H1 (cell line): ENCODE data around the gene AGBL5. TPM values are rescaled to one million over a fixed set of nuclear protein-coding genes. Genes with fewer than 3 reads are reported as not detected.

ENCODE experiments used
- CTCF ChIA-PET: fragments of 300-600 bp; sonication (Branson Sonifier 250); formaldehyde crosslinking; loops from one replicate; lab custom pipeline; 2021; ENCODE audit not compliant: partially characterized antibody; lab: Charles Lee
- POLR2A ChIA-PET: fragments of 300-600 bp; sonication (Branson Sonifier 250); formaldehyde crosslinking; loops from one replicate; lab custom pipeline; 2021; ENCODE audit warnings: inconsistent platforms; ENCODE audit not compliant: partially characterized antibody; lab: Charles Lee
- DNase-seq, 2 experiments: peaks; one replicate each; pipeline versions ENCODE4 v3.0.0 to v3.0.0-alpha.2; 2010 to 2022; ENCODE audit warnings: low spot score in 2 of 2, low read depth in 1 of 2, mixed read lengths in 1 of 2
- FAIRE-seq: peaks from 2 replicates; lab custom pipeline; 2011; peaks lifted over from hg19 to GRCh38; lab: Jason Lieb, UNC
- H2AFZ ChIP-seq: 2 replicates; pipeline ENCODE4 v1.8.1; 2012; ENCODE audit warnings: low read length, inconsistent platforms
- H2AK5ac ChIP-seq: 2 replicates; pipeline ENCODE4 v1.6.1; 2013; ENCODE audit warnings: low read depth, low read length
- H2BK120ac ChIP-seq: replicated peaks from 2 replicates; pipeline ENCODE3; 2013; ENCODE audit warnings: low read depth, low read length, inconsistent platforms
- H2BK12ac ChIP-seq: 2 replicates; pipeline ENCODE4 v1.6.1; 2013; ENCODE audit warnings: low read depth, low read length
- H2BK15ac ChIP-seq: 2 replicates; pipeline ENCODE4 v1.6.1; 2013; ENCODE audit warnings: low read length
- H2BK20ac ChIP-seq: 2 replicates; pipeline ENCODE4 v1.6.1; 2013; ENCODE audit warnings: low read length
- H2BK5ac ChIP-seq: 2 replicates; pipeline ENCODE4 v1.6.1; 2013; ENCODE audit warnings: low read depth, low read length
- H3K14ac ChIP-seq: 2 replicates; pipeline ENCODE4 v1.6.1; 2013; ENCODE audit warnings: inconsistent platforms; ENCODE audit not compliant: insufficient read length
- H3K18ac ChIP-seq: 2 replicates; pipeline ENCODE4 v1.6.1; 2013; ENCODE audit warnings: low read length; ENCODE audit errors: extremely low read depth
- H3K23ac ChIP-seq: 2 replicates; pipeline ENCODE4 v1.6.1; 2013; ENCODE audit warnings: inconsistent platforms; ENCODE audit not compliant: insufficient read length
- H3K23me2 ChIP-seq: 2 replicates; pipeline ENCODE4 v1.6.1; 2013; ENCODE audit warnings: low read depth, low read length
- H3K27ac ChIP-seq: 2 replicates; pipeline ENCODE4 v1.6.1; 2011; ENCODE audit warnings: low read depth, low read length, inconsistent platforms
- H3K27me3 ChIP-seq, 4 experiments: replicated peaks in 1 of 4; 1 replicate in 1 of 4; 2 replicates in 3 of 4; pipeline versions ENCODE4 v1.6.1 to v1.8.1; 2011 to 2013; ENCODE audit warnings: low read length in 3 of 4, mild to moderate bottlenecking in 3 of 4, inconsistent platforms in 2 of 4, mixed read lengths in 2 of 4, moderate library complexity in 1 of 4; ENCODE audit not compliant: control insufficient read depth in 3 of 4, insufficient read depth in 3 of 4; ENCODE audit errors: extremely low read depth in 1 of 4
- H3K36me3 ChIP-seq, 4 experiments: 2 replicates each; pipeline versions ENCODE4 v1.6.1 to v1.8.1; 2011 to 2013; ENCODE audit warnings: mild to moderate bottlenecking in 4 of 4, low read length in 3 of 4, moderate library complexity in 2 of 4, control low read depth in 1 of 4, inconsistent platforms in 1 of 4; ENCODE audit not compliant: insufficient read depth in 4 of 4, control insufficient read depth in 2 of 4
- H3K4ac ChIP-seq: replicated peaks from 2 replicates; pipeline ENCODE3; 2013; ENCODE audit warnings: low read length, low read depth, mixed read lengths, inconsistent platforms; ENCODE audit not compliant: insufficient read length
- H3K4me1 ChIP-seq, 4 experiments: replicated peaks in 1 of 4; 1 replicate in 1 of 4; 2 replicates in 3 of 4; pipeline versions ENCODE4 v1.6.1 to v1.8.1; 2011 to 2013; ENCODE audit warnings: low read length in 3 of 4, inconsistent platforms in 2 of 4, mixed read lengths in 1 of 4; ENCODE audit not compliant: insufficient read depth in 4 of 4, control insufficient read depth in 3 of 4
- H3K4me2 ChIP-seq, 2 experiments: 2 replicates each; pipeline versions ENCODE4 v1.6.1 to v1.8.1; 2011 to 2013; ENCODE audit warnings: low read depth in 2 of 2, low read length in 2 of 2, control low read depth in 1 of 2, inconsistent platforms in 1 of 2, mild to moderate bottlenecking in 1 of 2; ENCODE audit not compliant: insufficient read depth in 1 of 2
- H3K4me3 ChIP-seq, 4 experiments: fragments of 200-600, 300-600 bp in 1 of 4; sonication (generic), shearing (Covaris generic), sonication (Bioruptor Twin) in 1 of 4; 2 replicates each; pipeline versions ENCODE4 v1.5.1 to v1.8.1; 2011 to 2016; ENCODE audit warnings: low read length in 4 of 4, low read depth in 3 of 4, control low read depth in 2 of 4, inconsistent platforms in 2 of 4, mild to moderate bottlenecking in 2 of 4, mixed read lengths in 1 of 4, moderate library complexity in 1 of 4; ENCODE audit not compliant: insufficient read depth in 2 of 4; ENCODE audit errors: extremely low read depth in 1 of 4
- H3K56ac ChIP-seq: replicated peaks from 2 replicates; pipeline ENCODE3; 2013; ENCODE audit warnings: low read depth, mild to moderate bottlenecking, mixed read lengths, low read length, inconsistent platforms; ENCODE audit not compliant: insufficient read length
- H3K79me1 ChIP-seq: 2 replicates; pipeline ENCODE4 v1.6.1; 2013; ENCODE audit warnings: low read depth, low read length, control low read depth
- H3K79me2 ChIP-seq, 2 experiments: 2 replicates each; pipeline versions ENCODE4 v1.6.1 to v1.8.1; 2012 to 2013; ENCODE audit warnings: low read length in 2 of 2, mild to moderate bottlenecking in 2 of 2, inconsistent platforms in 1 of 2; ENCODE audit not compliant: insufficient read depth in 2 of 2, control insufficient read depth in 1 of 2
- H3K9ac ChIP-seq, 4 experiments: replicated peaks in 1 of 4; 1 replicate in 1 of 4; 2 replicates in 3 of 4; pipeline versions ENCODE4 v1.6.1 to v1.8.1; 2011 to 2013; ENCODE audit warnings: low read depth in 3 of 4, low read length in 3 of 4, control low read depth in 2 of 4, mild to moderate bottlenecking in 2 of 4, moderate library complexity in 2 of 4, inconsistent platforms in 1 of 4; ENCODE audit errors: extremely low read depth in 1 of 4
- H3K9me3 ChIP-seq, 2 experiments: 2 replicates each; pipeline versions ENCODE4 v1.6.1 to v1.8.1; 2012 to 2013; ENCODE audit warnings: mild to moderate bottlenecking in 2 of 2, moderate library complexity in 2 of 2, control low read depth in 1 of 2, inconsistent platforms in 1 of 2, low read depth in 1 of 2, low read length in 1 of 2, mixed read lengths in 1 of 2; ENCODE audit not compliant: insufficient read depth in 2 of 2
- H4K20me1 ChIP-seq, 2 experiments: replicated peaks in 1 of 2; 2 replicates each; pipeline versions ENCODE3 to v1.8.1; 2011 to 2013; ENCODE audit warnings: inconsistent platforms in 2 of 2, low read length in 2 of 2, mild to moderate bottlenecking in 1 of 2; ENCODE audit not compliant: insufficient read depth in 2 of 2, control insufficient read depth in 1 of 2
- H4K5ac ChIP-seq: 2 replicates; pipeline ENCODE4 v1.6.1; 2013; ENCODE audit warnings: low read length, low read depth, mixed read lengths, inconsistent platforms; ENCODE audit not compliant: insufficient read length
- H4K8ac ChIP-seq: 2 replicates; pipeline ENCODE4 v1.8.0; 2013; ENCODE audit warnings: mild to moderate bottlenecking, moderate library complexity, low read length, inconsistent platforms; ENCODE audit not compliant: insufficient read depth; ENCODE audit errors: extremely low read depth
- H4K91ac ChIP-seq: replicated peaks from 2 replicates; pipeline ENCODE3; 2013; ENCODE audit warnings: low read length, mixed read lengths, inconsistent platforms; ENCODE audit not compliant: insufficient read length
- CEBPB ChIP-seq: IDR thresholded peaks from 2 replicates; pipeline ENCODE4 v1.6.1; 2012; ENCODE audit warnings: low read depth, low read length
- CHD2 ChIP-seq: IDR thresholded peaks from 2 replicates; pipeline ENCODE4 v1.6.1; 2012; ENCODE audit warnings: low read length, improper control_type of control experiment
- CTCF ChIP-seq, 3 experiments: IDR thresholded peaks; 1 replicate in 2 of 3; 2 replicates in 1 of 3; pipeline versions ENCODE4 v1.5.1 to v1.6.1; 2011; ENCODE audit warnings: low read length in 3 of 3, mild to moderate bottlenecking in 3 of 3, inconsistent platforms in 2 of 3, low read depth in 1 of 3, moderate library complexity in 1 of 3; ENCODE audit not compliant: insufficient read depth in 1 of 3; ENCODE audit errors: control extremely low read depth in 1 of 3
- EP300 ChIP-seq, 2 experiments: IDR thresholded peaks; 1 replicate in 1 of 2; 2 replicates in 1 of 2; pipeline ENCODE4 v1.6.1; 2011 to 2012; ENCODE audit warnings: low read depth in 2 of 2, low read length in 2 of 2, mild to moderate bottlenecking in 2 of 2, borderline replicate concordance in 1 of 2, inconsistent platforms in 1 of 2, moderate library complexity in 1 of 2
- FOSL1 ChIP-seq: IDR thresholded peaks from 2 replicates; pipeline ENCODE4 v1.6.1; 2011; ENCODE audit warnings: mild to moderate bottlenecking, low read depth, low read length, moderate library complexity; ENCODE audit not compliant: insufficient read depth
- GABPA ChIP-seq: IDR thresholded peaks from 2 replicates; pipeline ENCODE4 v1.6.1; 2011; ENCODE audit warnings: mild to moderate bottlenecking, low read length, moderate library complexity, borderline replicate concordance; ENCODE audit not compliant: insufficient read depth
- KDM1A ChIP-seq: fragments of 200-600, 300-600 bp; sonication (generic); IDR thresholded peaks from 2 replicates; pipeline ENCODE4 v1.7.1; 2016; ENCODE audit warnings: mild to moderate bottlenecking, low read length, borderline replicate concordance
- KDM5A ChIP-seq: fragments of 200-600 bp; IDR thresholded peaks from 2 replicates; pipeline ENCODE4 v1.7.1; 2012; ENCODE audit warnings: mild to moderate bottlenecking, low read length, inconsistent platforms, mixed read lengths
- NRF1 ChIP-seq: IDR thresholded peaks from 2 replicates; pipeline ENCODE4 v1.6.1; 2011; ENCODE audit warnings: mild to moderate bottlenecking, low read depth, low read length, improper control_type of control experiment
- POLR2AphosphoS5 ChIP-seq: IDR thresholded peaks from 2 replicates; pipeline ENCODE4 v1.6.1; 2011; ENCODE audit warnings: low read depth, low read length
- SAP30 ChIP-seq: fragments of 300-600 bp; sonication (generic); IDR thresholded peaks from 2 replicates; pipeline ENCODE4 v1.7.1; 2012; ENCODE audit warnings: low read length, moderate library complexity, mild to moderate bottlenecking, inconsistent platforms; ENCODE audit not compliant: insufficient read depth, insufficient replicate concordance
- WGBS, 2 experiments: shearing (Covaris generic) in 1 of 2; methylation state at CpG; one replicate each; pipeline versions ENCODE4 v1.1.6 to v1.1.7; 2013 to 2015; ENCODE audit warnings: low lambda C conversion rate in 2 of 2, mixed read lengths in 2 of 2, inconsistent platforms in 1 of 2, low coverage in 1 of 2, missing lambda C conversion rate in 1 of 2; ENCODE audit not compliant: insufficient replicate concordance in 2 of 2, insufficient coverage in 1 of 2, insufficient read length in 1 of 2; ENCODE audit errors: extremely low coverage in 1 of 2, missing lambda C conversion rate in 1 of 2; 5-methylcytosine and 5-hydroxymethylcytosine counted together
- polyA plus RNA-seq, 7 experiments: library from polyadenylated mRNA; depleted of rRNA in 3 of 7; stranded (reverse) in 5 of 7; unstranded in 2 of 7; fragments of >200 nt in 5 of 7; fragments of 200-250 nt in 2 of 7; gene quantifications; 1 replicate in 5 of 7; 2 replicates in 1 of 7; 4 replicates in 1 of 7; pipeline versions ENCODE4 v1.2.1 to v1.2.3, GENCODE V29; 2011 to 2013; ENCODE audit warnings: missing spikeins in 2 of 7, mixed read lengths in 2 of 7
- total RNA-seq: library from RNA; stranded (reverse); fragmentation: NEBNext Ultra II Directional; extraction: Animal tissue kit (Norgen Biotek cat#: 25700); gene quantifications from 2 replicates; pipeline ENCODE4 v1.2.1, GENCODE V29; 2021

Gene AGBL5
- total and polyA plus RNA-seq, 2 of the 8 experiments (the other 6 are each of a cell fraction or from before 2014, with no cell fraction given), result 45.4 to 62.0 TPM

DNA sequence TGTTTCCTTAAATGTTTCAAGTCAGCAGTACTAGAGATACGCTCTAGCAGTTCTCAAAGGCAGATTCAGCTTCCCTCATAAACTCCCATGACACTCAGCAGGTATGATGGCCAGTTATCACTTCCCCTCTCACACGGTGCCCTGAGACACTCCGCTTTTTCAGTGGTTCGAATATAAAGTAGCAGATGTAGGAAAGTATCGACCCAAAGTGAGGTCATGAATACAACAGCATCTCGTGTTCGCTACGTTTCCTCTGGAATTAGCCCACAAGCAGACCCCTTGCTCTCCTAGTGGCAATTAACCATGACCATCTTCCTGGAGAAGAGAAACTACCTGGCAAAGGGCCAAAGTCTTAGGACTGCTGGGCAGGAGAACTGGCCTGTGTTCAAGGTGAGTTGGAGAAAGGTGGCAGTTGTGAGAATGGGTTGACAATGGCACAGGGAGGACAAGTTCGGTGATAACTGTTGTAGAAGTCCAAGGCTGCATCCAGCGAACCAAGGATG is 9.3 kb upstream of the AGBL5 start:
- Histone ChIP-seq H4K91ac (no peak overlapping the region), H3K4me2 (no peak overlapping the region)
- 94% methylated on average over 10 of the region's 10 CpGs; no CpG with 5 or more reads in 1 of the 2 experiments for WGBS, 2 experiments
- TF ChIP-seq GABPA, result no peak
- no peak for TF ChIP-seq EP300 (IDR thresholded peaks at IDR 0.05; ENCODE audit: borderline replicate concordance in 1 of 2, low read depth in 2 of 2, low read length in 2 of 2)
- TF ChIP-seq SAP30, result no peak
- TF ChIP-seq CHD2, result no peak
- TF ChIP-seq CEBPB, result no peak
- TF ChIP-seq CTCF (IDR thresholded peaks at IDR 0.05; ENCODE audit: control extremely low read depth in 1 of 3, insufficient read depth in 1 of 3, low read depth in 1 of 3, low read length in 3 of 3), result no peak
- TF ChIP-seq POLR2AphosphoS5, result no peak
- TF ChIP-seq FOSL1, result no peak
- TF ChIP-seq NRF1, result no peak
- no peak for TF ChIP-seq KDM5A
- TF ChIP-seq KDM1A, result no peak

More for the DNA sequence above, 9.3 kb upstream of the AGBL5 start:
- CTCF ChIA-PET, result interaction anchor here (1.0 to 7.3 kb wide), 3 partner anchors 17 to 120 kb away, joined by 3 to 41 read pairs (median 3); no protein-coding TSS in a partner anchor
- Histone ChIP-seq H2BK12ac (no peak overlapping the region), H3K14ac (no peak overlapping the region), H2BK15ac (no peak overlapping the region), H2AK5ac (no peak overlapping the region), H4K8ac (no peak overlapping the region), H3K36me3 (peaks cover 10 to 32% (median 25%) of the 10 kb centered on the region in 4 experiments; a peak in 7 of 8 replicates), H2AFZ (no peak overlapping the region), H3K23ac (no peak overlapping the region), H3K4ac (no peak overlapping the region), H3K56ac (no peak overlapping the region), H3K9me3 (no peaks in the 10 kb centered on the region), H4K5ac (no peak overlapping the region), H3K18ac (no peak overlapping the region), H4K20me1 (peaks cover 0 to 2% of the 10 kb centered on the region in 2 experiments), H3K79me2 (no peaks in the 10 kb centered on the region), H3K4me1 (no peaks in the 10 kb centered on the region), H3K27me3 (no peaks in the 10 kb centered on the region), H2BK20ac (no peak overlapping the region), H3K9ac (no peak overlapping the region), H3K27ac (no peak overlapping the region), H3K23me2 (no peaks in the 10 kb centered on the region), H2BK5ac (no peak overlapping the region), H2BK120ac (no peak overlapping the region), H3K4me3 (no peak overlapping the region), H3K79me1 (no peaks in the 10 kb centered on the region)
- FAIRE-seq, result no peak
- POLR2A ChIA-PET, result interaction anchor here (1.2 to 1.6 kb wide), 3 partner anchors 10 to 20 kb away, joined by 3 to 5 read pairs (median 3); no protein-coding TSS in a partner anchor
- no peak for DNase-seq
